ENCODE data around the gene ACBD6.
"Not testable (repeated sequence)": the region's sequence is repeated elsewhere in the genome, so short reads cannot be mapped to it uniquely, and the experiment has no call there.

The ACBD6 gene

GRCh38 chr1:180502361-180503279 lies at the start of gene ACBD6:
TSS of gene ACBD6 (minus strand) at chr1:180502577. CDS start at chr1:180502266, 311 bp downstream.
- DNase-seq, result peak; percentile 85 to 86

GRCh38 chr1:180551997-180552396 lies 49.6 kb upstream of the ACBD6 start:
- no peak for DNase-seq

- DNase-seq, result no peak
These were observed 47.9 kb upstream of the ACBD6 start for GRCh38 chr1:180550241-180550640.

- DNase-seq, result not testable (repeated sequence)
These were observed 47.4 kb upstream of the ACBD6 start for GRCh38 chr1:180549770-180550169.

GRCh38 chr1:180548686-180549317 lies 46.4 kb upstream of the ACBD6 start:
- DNase-seq, result no peak

GRCh38 chr1:180545991-180546390 lies 43.6 kb upstream of the ACBD6 start:
- DNase-seq, result no peak

- DNase-seq, result no peak
These were observed 41.7 kb upstream of the ACBD6 start for GRCh38 chr1:180544050-180544449.

- no peak for DNase-seq
These were observed 40.4 kb upstream of the ACBD6 start for GRCh38 chr1:180542838-180543145.

GRCh38 chr1:180542113-180542837 lies 39.9 kb upstream of the ACBD6 start:
- DNase-seq, result no peak

GRCh38 chr1:180540697-180541594 lies 38.6 kb upstream of the ACBD6 start:
- DNase-seq, result no peak

GRCh38 chr1:180539136-180539535 lies 36.8 kb upstream of the ACBD6 start:
- DNase-seq, result no peak

GRCh38 chr1:180536821-180537372 lies 34.5 kb upstream of the ACBD6 start:
- no peak for DNase-seq

- no peak for DNase-seq
These were observed 33.1 kb upstream of the ACBD6 start for GRCh38 chr1:180535418-180535999.

- no peak for DNase-seq
These were observed 31.8 kb upstream of the ACBD6 start for GRCh38 chr1:180534214-180534613.

GRCh38 chr1:180533266-180533987 lies 31.1 kb upstream of the ACBD6 start:
- peak; percentile 50 to 69 for DNase-seq

GRCh38 chr1:180532854-180533253 lies 30.5 kb upstream of the ACBD6 start:
- no peak for DNase-seq

GRCh38 chr1:180530501-180530900 lies 28.1 kb upstream of the ACBD6 start:
- no peak for DNase-seq

- no peak for DNase-seq
These were observed 26.6 kb upstream of the ACBD6 start for GRCh38 chr1:180528868-180529470.

- DNase-seq, result no peak
These were observed 24.8 kb upstream of the ACBD6 start for GRCh38 chr1:180527101-180527669.

- no peak for DNase-seq
These were observed 23.3 kb upstream of the ACBD6 start for GRCh38 chr1:180525715-180526039.
